Measurements from ENCODE around the gene DNLZ. TPM values are rescaled to one million over a fixed set of nuclear protein-coding genes. Genes with fewer than 3 reads are reported as not detected.

DNLZ gene
- total RNA-seq, 1 donor from 2014 or later, result 19.9 TPM

- H3K4me3 Mint-ChIP-seq (ENCODE audit: unreplicated experiment), result no peak overlapping the region
- H3K36me3 Mint-ChIP-seq (ENCODE audit: low read depth), result peaks cover 7% of the 10 kb centered on the region
- no peak overlapping the region for H3K27ac Mint-ChIP-seq (ENCODE audit: unreplicated experiment)
- DNase-seq (ENCODE audit: low spot score), result no peak
- no peaks in the 10 kb centered on the region for H3K4me1 Mint-ChIP-seq (ENCODE audit: low read depth)
- H3K9me3 Mint-ChIP-seq (ENCODE audit: low read depth), result peaks cover 17% of the 10 kb centered on the region
- H3K27me3 Mint-ChIP-seq (ENCODE audit: low read depth), result peaks cover under 1% of the 10 kb centered on the region
- TF ChIP-seq, protein P1, sequence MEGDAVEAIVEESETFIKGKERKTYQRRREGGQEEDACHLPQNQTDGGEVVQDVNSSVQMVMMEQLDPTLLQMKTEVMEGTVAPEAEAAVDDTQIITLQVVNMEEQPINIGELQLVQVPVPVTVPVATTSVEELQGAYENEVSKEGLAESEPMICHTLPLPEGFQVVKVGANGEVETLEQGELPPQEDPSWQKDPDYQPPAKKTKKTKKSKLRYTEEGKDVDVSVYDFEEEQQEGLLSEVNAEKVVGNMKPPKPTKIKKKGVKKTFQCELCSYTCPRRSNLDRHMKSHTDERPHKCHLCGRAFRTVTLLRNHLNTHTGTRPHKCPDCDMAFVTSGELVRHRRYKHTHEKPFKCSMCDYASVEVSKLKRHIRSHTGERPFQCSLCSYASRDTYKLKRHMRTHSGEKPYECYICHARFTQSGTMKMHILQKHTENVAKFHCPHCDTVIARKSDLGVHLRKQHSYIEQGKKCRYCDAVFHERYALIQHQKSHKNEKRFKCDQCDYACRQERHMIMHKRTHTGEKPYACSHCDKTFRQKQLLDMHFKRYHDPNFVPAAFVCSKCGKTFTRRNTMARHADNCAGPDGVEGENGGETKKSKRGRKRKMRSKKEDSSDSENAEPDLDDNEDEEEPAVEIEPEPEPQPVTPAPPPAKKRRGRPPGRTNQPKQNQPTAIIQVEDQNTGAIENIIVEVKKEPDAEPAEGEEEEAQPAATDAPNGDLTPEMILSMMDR (IDR thresholded peaks at IDR 0.05), result no peak
Observed at GRCh38 chr9:136311051-136312008, 52.2 kb downstream of the DNLZ start.

- Mint-ChIP-seq H3K9me3 (ENCODE audit: low read depth) (peaks cover 12% of the 10 kb centered on the region), H3K27ac (ENCODE audit: unreplicated experiment) (no peak overlapping the region), H3K4me1 (ENCODE audit: low read depth) (no peaks in the 10 kb centered on the region), H3K4me3 (ENCODE audit: unreplicated experiment) (no peak overlapping the region), H3K36me3 (ENCODE audit: low read depth) (peaks cover 3% of the 10 kb centered on the region), H3K27me3 (ENCODE audit: low read depth) (peaks cover 3% of the 10 kb centered on the region)
- DNase-seq (ENCODE audit: low spot score), result no peak
- TF ChIP-seq, protein P1 (IDR thresholded peaks at IDR 0.05), result no peak
Observed at GRCh38 chr9:136310273-136311030, 53.1 kb downstream of the DNLZ start.

- TF ChIP-seq, protein P1 (IDR thresholded peaks at IDR 0.05), result no peak
Observed at GRCh38 chr9:136309806-136310220, 53.7 kb downstream of the DNLZ start.

More at GRCh38 chr9:136309806-136310220, 53.7 kb downstream of the DNLZ start:
- no peaks in the 10 kb centered on the region for H3K4me1 Mint-ChIP-seq (ENCODE audit: low read depth)
- no peaks in the 10 kb centered on the region for H3K36me3 Mint-ChIP-seq (ENCODE audit: low read depth)
- H3K4me3 Mint-ChIP-seq (ENCODE audit: unreplicated experiment), result no peak overlapping the region
- no peak for DNase-seq (ENCODE audit: low spot score)
- H3K27me3 Mint-ChIP-seq (ENCODE audit: low read depth), result peaks cover 3% of the 10 kb centered on the region
- H3K9me3 Mint-ChIP-seq (ENCODE audit: low read depth), result peaks cover 5% of the 10 kb centered on the region
- no peak overlapping the region for H3K27ac Mint-ChIP-seq (ENCODE audit: unreplicated experiment)

Other genes starting within 250 kb of the DNLZ start
- 31.9 to 37.3 TPM (median 35.9 TPM) in 3 replicates for gene TMEM250, start 244.9 kb downstream of the DNLZ start, total RNA-seq
- not detected in 3 replicates for gene LHX3, start 158.6 kb downstream of the DNLZ start, total RNA-seq
- 14.3 to 17.1 TPM (median 15.3 TPM) in 3 replicates for gene QSOX2, start 117.9 kb downstream of the DNLZ start, total RNA-seq
- gene CCDC187, start 59.6 kb downstream of the DNLZ start, total RNA-seq, result not detected in 3 replicates
- 25.3 to 43.5 TPM (median 40.0 TPM) in 3 replicates for gene GPSM1, start 36.2 kb downstream of the DNLZ start, total RNA-seq
- 0.22 to 2.4 TPM (median 1.9 TPM) in 3 replicates for gene CARD9, start 9.9 kb upstream of the DNLZ start, total RNA-seq
- 7.6 to 8.4 TPM (median 7.9 TPM) in 3 replicates for gene SNAPC4, start 36.4 kb upstream of the DNLZ start, total RNA-seq
- gene ENTR1, start 46.9 kb upstream of the DNLZ start, total RNA-seq, result 49.6 to 52.9 TPM (median 52.5 TPM) in 3 replicates
- gene PMPCA, start 46.9 kb upstream of the DNLZ start, total RNA-seq, result 42.5 to 64.8 TPM (median 43.9 TPM) in 3 replicates
- gene INPP5E, start 76.1 kb upstream of the DNLZ start, total RNA-seq, result 12.9 to 14.1 TPM (median 13.2 TPM) in 3 replicates
- 91.7 to 95.7 TPM (median 93.4 TPM) in 3 replicates for gene SEC16A, start 119.3 kb upstream of the DNLZ start, total RNA-seq
- 11.6 to 28.7 TPM (median 27.5 TPM) in 3 replicates for gene NOTCH1, start 182.3 kb upstream of the DNLZ start, total RNA-seq